HUES48 (cell line): ENCODE data around the gene FBXL5.

Experiments
- H3K27ac ChIP-seq: one replicate; pipeline ENCODE4 v1.7.0; 2013; ENCODE audit warnings: low read depth, low read length, inconsistent platforms
- H3K27me3 ChIP-seq: 2 replicates; pipeline ENCODE4 v1.6.1; 2013; ENCODE audit warnings: mild to moderate bottlenecking, low read length; ENCODE audit not compliant: control insufficient read depth, insufficient read depth
- H3K36me3 ChIP-seq: 2 replicates; pipeline ENCODE4 v1.6.1; 2013; ENCODE audit warnings: low read length; ENCODE audit not compliant: control insufficient read depth, insufficient read depth
- H3K4me1 ChIP-seq: 2 replicates; pipeline ENCODE4 v1.6.1; 2013; ENCODE audit warnings: mild to moderate bottlenecking, low read length; ENCODE audit not compliant: control insufficient read depth, insufficient read depth
- H3K4me3 ChIP-seq: 2 replicates; pipeline ENCODE4 v1.5.1; 2013; ENCODE audit warnings: mild to moderate bottlenecking, low read depth, low read length
- H3K9ac ChIP-seq: 2 replicates; pipeline ENCODE4 v1.6.1; 2013; ENCODE audit warnings: mild to moderate bottlenecking, low read depth, low read length, moderate library complexity
- H3K9me3 ChIP-seq: 2 replicates; pipeline ENCODE4 v1.6.1; 2013; ENCODE audit warnings: low read length; ENCODE audit not compliant: control insufficient read depth, insufficient read depth

FBXL5 gene

DNA sequence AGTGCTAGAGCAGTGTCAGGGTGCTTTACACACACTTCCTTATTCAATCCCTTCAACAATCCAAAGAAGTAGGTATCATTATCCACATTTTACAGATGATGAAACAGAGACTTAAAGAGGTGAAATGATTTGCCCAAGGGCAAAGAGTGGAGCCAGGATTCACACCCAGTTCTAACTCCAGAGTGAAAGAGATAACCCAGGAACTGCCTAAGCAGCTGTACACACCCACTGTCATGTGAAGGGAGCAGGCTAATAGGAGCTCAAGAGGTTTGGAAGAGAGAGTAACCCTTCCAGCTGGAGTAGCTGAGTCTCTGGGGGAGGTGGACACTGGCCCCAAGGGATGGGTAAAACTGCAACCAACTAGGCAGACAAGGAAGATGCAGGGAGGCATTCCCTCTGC is 92.5 kb downstream of the FBXL5 start:
- Histone ChIP-seq H3K9ac (no peak overlapping the region), H3K4me1 (no peaks in the 10 kb centered on the region), H3K27me3 (no peaks in the 10 kb centered on the region), H3K27ac (no peak overlapping the region), H3K4me3 (no peak overlapping the region), H3K9me3 (no peaks in the 10 kb centered on the region), H3K36me3 (peaks cover 7% of the 10 kb centered on the region; the same call in 1 of the 2 replicates)

- Histone ChIP-seq H3K36me3 (peaks cover 5% of the 10 kb centered on the region), H3K9me3 (no peaks in the 10 kb centered on the region), H3K27ac (no peak overlapping the region), H3K4me3 (no peak overlapping the region), H3K4me1 (no peaks in the 10 kb centered on the region), H3K27me3 (no peaks in the 10 kb centered on the region), H3K9ac (no peak overlapping the region)
These were observed 93.0 kb downstream of the FBXL5 start for GRCh38 chr4:15562114-15562513.

- no peak overlapping the region for H3K27ac ChIP-seq
- no peak overlapping the region for H3K9ac ChIP-seq
- peaks cover 11% of the 10 kb centered on the region for H3K36me3 ChIP-seq
- H3K4me3 ChIP-seq, result no peak overlapping the region
- H3K4me1 ChIP-seq, result 0 out of 2 replicates have a peak, but pooled peaks cover 5% of the 10 kb centered on the region
- H3K27me3 ChIP-seq, result no peaks in the 10 kb centered on the region
- H3K9me3 ChIP-seq, result no peaks in the 10 kb centered on the region
These were observed 96.6 kb downstream of the FBXL5 start for GRCh38 chr4:15558561-15558960.

- peaks cover 8% of the 10 kb centered on the region for H3K36me3 ChIP-seq
- H3K27me3 ChIP-seq, result no peaks in the 10 kb centered on the region
- H3K4me3 ChIP-seq, result no peak overlapping the region
- H3K9ac ChIP-seq, result no peak overlapping the region
- H3K27ac ChIP-seq, result no peak overlapping the region
- 0 out of 2 replicates have a peak, but pooled peaks cover 5% of the 10 kb centered on the region for H3K4me1 ChIP-seq
- H3K9me3 ChIP-seq, result no peaks in the 10 kb centered on the region
These were observed 97.2 kb downstream of the FBXL5 start for GRCh38 chr4:15557786-15558550.

- Histone ChIP-seq H3K9ac (no peak overlapping the region), H3K4me3 (no peak overlapping the region), H3K27ac (no peak overlapping the region), H3K9me3 (no peaks in the 10 kb centered on the region), H3K4me1 (0 out of 2 replicates have a peak, but pooled peaks cover 5% of the 10 kb centered on the region), H3K27me3 (no peaks in the 10 kb centered on the region), H3K36me3 (peaks cover 8% of the 10 kb centered on the region)
These were observed 98.6 kb downstream of the FBXL5 start for GRCh38 chr4:15556511-15557092.
